ENCODE measurements around the gene MORF4L1. TPM values are rescaled to one million over a fixed set of nuclear protein-coding genes. Genes with fewer than 3 reads are reported as not detected.
"Not testable (repeated sequence)": the region's sequence is repeated elsewhere in the genome, so short reads cannot be mapped to it uniquely, and the experiment has no call there.

The MORF4L1 gene
- total RNA-seq, 1 experiment from 2014 or later = 360 TPM

GRCh38 chr15:78842519-78842918 is 30.2 kb upstream of the MORF4L1 start:
- H3K4me3 ChIP-seq (ENCODE audit: low read depth in 2 of 2, low read length in 2 of 2) = no peak overlapping the region
- H3K27me3 ChIP-seq (ENCODE audit: control insufficient read depth, insufficient read depth, low read length) = no peaks in the 10 kb centered on the region
- no peak for TF ChIP-seq POLR2AphosphoS5 (IDR thresholded peaks at IDR 0.05; ENCODE audit: low read depth, low read length)
- no peak for TF ChIP-seq SIN3A (IDR thresholded peaks at IDR 0.05; ENCODE audit: borderline replicate concordance, insufficient read depth, low read depth, low read length)
- no peak for TF ChIP-seq CTCF (IDR thresholded peaks at IDR 0.05)
- no peak for TF ChIP-seq REST (IDR thresholded peaks at IDR 0.05; ENCODE audit: insufficient read depth in 1 of 2, low read depth in 2 of 2, low read length in 1 of 2)
- no peak for TF ChIP-seq TCF7L2 (IDR thresholded peaks at IDR 0.05; ENCODE audit: low read depth, low read length)
- no peaks in the 10 kb centered on the region for H3K9me3 ChIP-seq (ENCODE audit: control insufficient read depth, insufficient read depth, low read depth, low read length)
- no TSS peak for BruUV-seq (replicated peaks)
- H3K4me1 ChIP-seq (ENCODE audit: control insufficient read depth, insufficient read depth, low read length) = no peaks in the 10 kb centered on the region
- ChIA-PET POLR2A (no interaction called here), CTCF (interaction anchor here (0.7 kb wide), 1 partner anchor 12 kb away, joined by 6 read pairs; no protein-coding TSS in a partner anchor)
- H3K27ac ChIP-seq (ENCODE audit: low read length) = no peak overlapping the region
- DNase-seq (ENCODE audit: low read depth, low spot score) (no peak), ATAC-seq (no peak)
- no peaks in the 10 kb centered on the region; the same call in 1 of the 2 replicates for H3K36me3 ChIP-seq (ENCODE audit: control insufficient read depth, insufficient read depth, low read length)
- intact Hi-C loops (cut with micrococcal nuclease; ENCODE audit: unreplicated experiment) = no loop called here
- in situ Hi-C loops (cut with HindIII; ENCODE audit: low pct_unique_long_range_greater_than_20kb, low sequenced_read_pairs) = no loop called here

- H3K4me1 ChIP-seq (ENCODE audit: control insufficient read depth, insufficient read depth, low read length); H3K9me3 ChIP-seq (ENCODE audit: control insufficient read depth, insufficient read depth, low read depth, low read length); H3K27ac ChIP-seq (ENCODE audit: low read length); CTCF ChIA-PET; H3K27me3 ChIP-seq (ENCODE audit: control insufficient read depth, insufficient read depth, low read length); BruUV-seq (replicated peaks); ATAC-seq; intact Hi-C loops (cut with micrococcal nuclease; ENCODE audit: unreplicated experiment); H3K4me3 ChIP-seq (ENCODE audit: low read depth in 2 of 2, low read length in 2 of 2); H3K36me3 ChIP-seq (ENCODE audit: control insufficient read depth, insufficient read depth, low read length); DNase-seq (ENCODE audit: low read depth, low spot score); in situ Hi-C loops (cut with HindIII; ENCODE audit: low pct_unique_long_range_greater_than_20kb, low sequenced_read_pairs): not testable (repeated sequence)
- POLR2A ChIA-PET = interaction anchor here (1.0 kb wide), 1 partner anchor 33 kb away, joined by 3 read pairs; no protein-coding TSS in a partner anchor
Measured at GRCh38 chr15:78846906-78847305, 25.8 kb upstream of the MORF4L1 start.

- DNase-seq (ENCODE audit: low read depth, low spot score); in situ Hi-C loops (cut with HindIII; ENCODE audit: low pct_unique_long_range_greater_than_20kb, low sequenced_read_pairs); H3K4me1 ChIP-seq (ENCODE audit: control insufficient read depth, insufficient read depth, low read length); CTCF ChIA-PET; BruUV-seq (replicated peaks); H3K9me3 ChIP-seq (ENCODE audit: control insufficient read depth, insufficient read depth, low read depth, low read length); ATAC-seq; H3K36me3 ChIP-seq (ENCODE audit: control insufficient read depth, insufficient read depth, low read length); H3K27ac ChIP-seq (ENCODE audit: low read length); intact Hi-C loops (cut with micrococcal nuclease; ENCODE audit: unreplicated experiment); H3K4me3 ChIP-seq (ENCODE audit: low read depth in 2 of 2, low read length in 2 of 2); H3K27me3 ChIP-seq (ENCODE audit: control insufficient read depth, insufficient read depth, low read length): not testable (repeated sequence)
- POLR2A ChIA-PET = interaction anchor here (1.0 kb wide), 1 partner anchor 33 kb away, joined by 3 read pairs; no protein-coding TSS in a partner anchor
Measured at GRCh38 chr15:78847387-78847906, 25.2 kb upstream of the MORF4L1 start.

All from Panc1 (cell line).